NCI-H446 treated with DMSO at 0.1 percent for 48 hours (cell line): ENCODE results near the gene TPM2.

ENCODE experiments used
- DNase-seq: peaks from one replicate; lab custom pipeline; 2025; lab: John Stamatoyannopoulos, UW

Gene TPM2

GRCh38 chr9:35679091-35679490, 10.6 kb downstream of the TPM2 start:
- DNase-seq = no peak

- no peak for DNase-seq
These were observed 13.9 kb downstream of the TPM2 start for GRCh38 chr9:35675732-35676392.

- DNase-seq = no peak
These were observed 14.5 kb downstream of the TPM2 start for GRCh38 chr9:35675204-35675603.

DNA sequence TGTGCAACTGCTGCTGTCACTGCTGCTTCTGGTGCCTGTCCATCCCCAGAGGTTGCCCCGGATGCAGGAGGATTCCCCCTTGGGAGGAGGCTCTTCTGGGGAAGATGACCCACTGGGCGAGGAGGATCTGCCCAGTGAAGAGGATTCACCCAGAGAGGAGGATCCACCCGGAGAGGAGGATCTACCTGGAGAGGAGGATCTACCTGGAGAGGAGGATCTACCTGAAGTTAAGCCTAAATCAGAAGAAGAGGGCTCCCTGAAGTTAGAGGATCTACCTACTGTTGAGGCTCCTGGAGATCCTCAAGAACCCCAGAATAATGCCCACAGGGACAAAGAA, 15.7 kb downstream of the TPM2 start:
- DNase-seq = no peak

DNA sequence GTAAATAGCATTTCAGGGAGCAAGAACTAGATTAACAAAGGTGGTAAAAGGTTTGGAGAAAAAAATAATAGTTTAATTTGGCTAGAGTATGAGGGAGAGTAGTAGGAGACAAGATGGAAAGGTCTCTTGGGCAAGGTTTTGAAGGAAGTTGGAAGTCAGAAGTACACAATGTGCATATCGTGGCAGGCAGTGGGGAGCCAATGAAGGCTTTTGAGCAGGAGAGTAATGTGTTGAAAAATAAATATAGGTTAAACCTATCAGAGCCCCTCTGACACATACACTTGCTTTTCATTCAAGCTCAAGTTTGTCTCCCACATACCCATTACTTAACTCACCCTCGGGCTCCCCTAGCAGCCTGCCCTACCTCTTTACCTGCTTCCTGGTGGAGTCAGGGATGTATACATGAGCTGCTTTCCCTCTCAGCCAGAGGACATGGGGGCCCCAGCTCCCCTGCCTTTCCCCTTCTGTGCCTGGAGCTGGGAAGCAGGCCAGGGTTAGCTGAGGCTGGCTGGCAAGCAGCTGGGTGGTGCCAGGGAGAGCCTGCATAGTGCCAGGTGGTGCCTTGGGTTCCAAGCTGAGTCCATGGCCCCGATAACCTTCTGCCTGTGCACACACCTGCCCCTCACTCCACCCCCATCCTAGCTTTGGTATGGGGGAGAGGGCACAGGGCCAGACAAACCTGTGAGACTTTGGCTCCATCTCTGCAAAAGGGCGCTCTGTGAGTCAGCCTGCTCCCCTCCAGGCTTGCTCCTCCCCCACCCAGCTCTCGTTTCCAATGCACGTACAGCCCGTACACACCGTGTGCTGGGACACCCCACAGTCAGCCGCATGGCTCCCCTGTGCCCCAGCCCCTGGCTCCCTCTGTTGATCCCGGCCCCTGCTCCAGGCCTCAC, 16.3 kb downstream of the TPM2 start, which contains the start of gene CA9:
CA9 (plus strand) TSS at position 797 of the 893 bp plus-strand sequence; CDS start at position 829, 32 bp downstream.
- DNase-seq = peak; percentile 55

DNA sequence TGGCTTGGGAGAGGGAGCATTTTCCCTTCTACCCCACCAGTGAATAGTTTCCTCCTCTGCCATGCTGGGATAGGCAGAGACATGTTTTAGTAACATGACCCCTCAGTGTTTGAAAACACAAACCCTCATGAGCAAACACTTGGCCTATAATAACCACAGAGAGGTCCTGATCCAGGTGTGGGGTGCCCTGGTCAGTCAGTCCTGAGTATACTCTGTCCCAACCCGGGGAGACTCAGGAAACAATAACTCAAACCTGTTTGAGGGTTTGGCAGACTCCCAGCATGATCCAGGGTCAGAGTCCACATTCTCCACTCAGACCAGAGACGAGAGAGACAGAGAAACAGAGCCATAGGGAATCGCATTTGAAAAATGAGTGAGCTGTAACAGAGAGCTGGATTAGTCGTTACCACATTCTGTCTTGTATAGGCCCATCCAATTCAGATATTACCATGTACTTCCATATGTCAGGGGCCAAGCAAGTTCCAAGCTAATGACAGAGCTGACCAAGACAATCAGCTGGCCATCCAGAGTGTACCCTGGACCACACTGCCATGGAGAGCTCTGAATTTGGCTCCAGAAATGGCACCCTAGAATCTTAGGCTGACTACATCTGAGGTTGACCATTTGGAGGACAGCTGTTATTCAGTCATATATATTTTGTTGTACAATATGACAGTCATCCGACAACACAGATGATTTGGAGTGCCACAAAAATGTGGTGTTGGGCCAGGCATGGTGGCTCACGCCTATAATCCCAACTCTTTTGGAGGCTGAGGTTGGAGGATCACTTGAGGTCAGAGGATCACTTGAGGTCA, 20.2 kb downstream of the TPM2 start:
- DNase-seq = no peak

DNA sequence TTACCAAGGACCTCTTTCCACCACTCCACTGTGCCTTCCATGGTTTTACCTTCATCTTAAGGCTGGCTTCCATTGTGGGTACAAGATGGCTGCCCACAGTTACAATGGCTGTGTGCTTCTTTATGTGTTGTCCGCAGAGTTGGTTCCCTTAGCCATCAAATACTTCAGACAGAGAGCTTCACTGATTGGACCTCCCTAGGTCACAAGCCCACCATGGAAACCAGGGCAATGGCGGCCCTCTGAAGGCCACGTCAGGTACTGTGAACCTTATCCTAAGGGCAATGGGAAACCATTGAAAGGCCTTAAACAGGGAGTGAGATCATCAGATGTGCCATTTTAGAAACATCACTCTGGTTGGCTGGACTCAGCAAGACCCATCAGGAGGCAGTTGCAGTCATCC, 21.8 kb downstream of the TPM2 start:
- no peak for DNase-seq

- no peak for DNase-seq
These were observed 23.2 kb downstream of the TPM2 start for GRCh38 chr9:35666549-35666948.

- no peak for DNase-seq
These were observed 23.7 kb downstream of the TPM2 start for GRCh38 chr9:35666045-35666444.

GRCh38 chr9:35665471-35665818, 24.3 kb downstream of the TPM2 start:
- DNase-seq = no peak

DNA sequence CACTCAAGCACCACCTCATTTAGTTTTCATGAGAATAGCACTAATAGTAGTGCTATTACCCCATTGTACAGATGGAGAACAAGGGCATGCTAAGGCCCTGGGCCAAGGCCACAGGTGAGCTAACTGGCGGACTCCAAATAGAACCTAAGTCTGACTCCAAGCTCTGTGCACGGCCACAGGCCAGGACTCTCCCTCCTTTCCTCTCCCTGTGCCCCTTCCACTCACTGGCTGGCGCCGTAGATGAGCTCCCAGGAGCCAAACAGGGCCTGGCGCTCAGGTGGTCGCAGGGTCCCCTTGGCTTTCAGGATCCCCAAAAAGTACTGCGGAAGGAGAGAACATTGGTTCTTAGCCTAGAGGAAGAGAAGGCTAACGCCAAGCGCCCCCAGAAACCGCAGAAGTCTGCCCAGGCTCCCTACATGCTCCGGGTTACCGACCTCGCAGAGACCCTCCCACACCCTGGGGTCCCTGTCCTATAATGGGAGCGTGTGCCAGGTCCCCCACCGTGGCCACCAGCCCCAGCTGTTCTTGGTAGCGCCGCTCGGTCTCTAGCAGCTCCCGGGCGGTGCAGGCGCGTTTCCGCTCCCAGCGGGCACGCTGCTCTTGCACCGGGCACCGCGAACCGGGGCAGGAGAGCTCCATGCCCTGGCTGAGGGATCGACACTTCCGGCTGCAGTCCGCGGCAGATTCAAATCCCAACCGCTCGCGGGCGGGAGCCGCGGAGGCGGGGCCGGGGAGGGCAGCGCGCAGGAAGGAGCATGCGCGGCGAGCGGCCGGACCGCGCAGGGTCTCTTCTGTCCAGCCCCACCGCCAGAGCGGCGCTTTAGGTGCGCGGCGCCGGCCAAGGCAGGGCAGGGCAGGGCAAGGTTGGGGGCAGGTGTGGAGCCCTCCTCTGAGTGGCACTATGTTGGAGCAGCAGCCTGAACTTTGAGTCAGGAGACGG, 24.9 kb downstream of the TPM2 start, which contains the start of gene ARHGEF39:
ARHGEF39 (minus strand) TSS at position 665 of the 940 bp plus-strand sequence; CDS start at position 639, 26 bp downstream.
- peak; percentile 57 for DNase-seq

GRCh38 chr9:35662437-35662836, 27.3 kb downstream of the TPM2 start:
- DNase-seq = no peak

GRCh38 chr9:35661756-35662350, 27.9 kb downstream of the TPM2 start:
- no peak for DNase-seq

- DNase-seq = no peak
These were observed 28.7 kb downstream of the TPM2 start for GRCh38 chr9:35660966-35661415.

DNA sequence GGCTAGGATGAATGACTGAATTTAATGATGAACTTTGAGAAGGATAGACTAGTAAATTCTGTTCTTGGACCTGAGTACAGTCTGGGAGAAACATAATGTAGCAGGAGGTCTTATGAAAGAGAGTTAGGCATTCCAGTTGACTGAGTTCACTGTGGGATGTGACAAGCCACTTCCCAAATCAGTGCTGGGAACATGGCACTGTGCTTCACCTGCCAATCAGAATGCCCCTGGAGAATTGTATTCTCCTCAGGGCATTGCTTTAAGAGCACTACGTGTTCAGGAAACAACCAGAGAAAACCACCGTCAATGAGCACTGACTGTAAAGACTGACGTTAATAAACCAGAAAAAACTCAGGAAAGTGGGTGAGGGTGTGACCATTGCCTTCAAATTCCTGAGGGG, 30.4 kb downstream of the TPM2 start:
- no peak for DNase-seq

- DNase-seq = no peak
These were observed 30.8 kb downstream of the TPM2 start for GRCh38 chr9:35658968-35659220.

GRCh38 chr9:35658137-35658967, 31.4 kb downstream of the TPM2 start, which contains the start of gene CCDC107:
TSS of gene CCDC107 (plus strand) at chr9:35658292. CDS start at chr9:35658380, 88 bp downstream.
- peak; percentile 89 for DNase-seq

DNA sequence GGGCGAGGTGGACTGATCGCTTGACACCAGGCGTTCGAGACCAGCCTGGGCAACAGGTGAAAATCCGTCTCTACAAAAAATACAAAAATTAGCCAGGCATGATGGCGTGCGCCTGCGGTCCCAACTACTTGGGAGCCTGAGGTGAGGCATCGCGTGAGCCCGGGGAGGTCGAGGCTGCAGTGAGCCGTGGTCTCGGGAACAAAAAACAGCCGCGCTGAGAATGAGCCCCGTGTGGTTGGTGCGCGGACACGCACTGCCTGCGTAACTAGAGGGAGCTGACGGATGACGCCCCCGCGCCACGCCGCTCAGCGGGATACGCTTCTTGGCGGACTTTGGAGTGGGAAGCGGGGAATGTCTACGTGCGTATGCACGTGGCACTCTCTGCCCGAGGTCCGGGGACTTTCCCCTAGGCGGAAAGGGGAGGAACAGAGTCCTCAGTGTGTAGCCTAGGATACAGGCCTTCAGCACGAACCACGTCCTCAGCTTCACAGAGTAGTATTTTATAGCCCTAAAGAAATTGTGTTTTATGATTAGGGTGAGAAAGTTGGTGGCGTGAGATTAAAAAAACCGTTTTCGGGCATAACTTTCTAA, 32.1 kb downstream of the TPM2 start, which contains the start of gene RMRP:
RMRP (minus strand) TSS at position 474 of the 591 bp plus-strand sequence.
- DNase-seq = peak; percentile 99

GRCh38 chr9:35656831-35657545, 32.7 kb downstream of the TPM2 start:
- no peak for DNase-seq
